Hematopoietic multipotent progenitor cell treated with erythropoietin and hydrocortisone succinate and interleukin-3 and kit ligand, for 6 days (in vitro differentiated cells): ENCODE measurements around the gene C15orf39.
A peak's percentile ranks its signal among the peaks of the same experiment; 100 is the strongest.
"Not testable (repeated sequence)": the region's sequence is repeated elsewhere in the genome, so short reads cannot be mapped to it uniquely, and the experiment has no call there.

Source experiments
- DNase-seq: peaks from one replicate; pipeline ENCODE4 v3.0.0-alpha.2; 2015

C15orf39 gene

GRCh38 chr15:75213212-75213767, 11.6 kb downstream of the C15orf39 start:
- no peak for DNase-seq

- no peak for DNase-seq
Observed at GRCh38 chr15:75213768-75214221, 12.1 kb downstream of the C15orf39 start.

- DNase-seq = no peak
Observed at GRCh38 chr15:75214293-75215096, 12.8 kb downstream of the C15orf39 start.

GRCh38 chr15:75215107-75216004, 13.7 kb downstream of the C15orf39 start:
- peak; percentile 27 for DNase-seq

GRCh38 chr15:75217012-75217411, 15.3 kb downstream of the C15orf39 start:
- DNase-seq = no peak

GRCh38 chr15:75217574-75217973, 15.9 kb downstream of the C15orf39 start:
- DNase-seq = not testable (repeated sequence)

GRCh38 chr15:75219507-75219929, 17.8 kb downstream of the C15orf39 start:
- not testable (repeated sequence) for DNase-seq

GRCh38 chr15:75223688-75224087, 22.0 kb downstream of the C15orf39 start:
- DNase-seq = no peak

GRCh38 chr15:75224281-75224680, 22.6 kb downstream of the C15orf39 start:
- no peak for DNase-seq

- not testable (repeated sequence) for DNase-seq
Observed at GRCh38 chr15:75225102-75225836, 23.6 kb downstream of the C15orf39 start.

- DNase-seq = no peak
Observed at GRCh38 chr15:75225951-75226732, 24.5 kb downstream of the C15orf39 start.

- not testable (repeated sequence) for DNase-seq
Observed at GRCh38 chr15:75227112-75227511, 25.4 kb downstream of the C15orf39 start.

- no peak for DNase-seq
Observed at GRCh38 chr15:75227663-75228280, 26.1 kb downstream of the C15orf39 start.

GRCh38 chr15:75228787-75229186, 27.1 kb downstream of the C15orf39 start:
- DNase-seq = no peak

- no peak for DNase-seq
Observed at GRCh38 chr15:75229191-75230015, 27.7 kb downstream of the C15orf39 start.

- no peak for DNase-seq
Observed at GRCh38 chr15:75230016-75230343, 28.3 kb downstream of the C15orf39 start.

- no peak for DNase-seq
Observed at GRCh38 chr15:75230551-75231371, 29.1 kb downstream of the C15orf39 start.

- no peak for DNase-seq
Observed at GRCh38 chr15:75231836-75232235, 30.2 kb downstream of the C15orf39 start.

- no peak for DNase-seq
Observed at GRCh38 chr15:75232252-75232813, 30.7 kb downstream of the C15orf39 start.
